HCT116 (cell line): ENCODE results near the gene KRT86. TPM values are rescaled to one million over a fixed set of nuclear protein-coding genes. Genes with fewer than 3 reads are reported as not detected.

ENCODE experiments used
- ATAC-seq: fragments of 200-7000 bp; cut with Tn5 transposase; 2 replicates; pipeline ENCODE4 v1.9.1; 2020; ENCODE audit warnings: mild to moderate bottlenecking, moderate library complexity
- BruUV-seq: library from RNA; stranded (reverse); fragments of 400-500 nt; replicated peaks from 2 replicates; lab custom pipeline; 2021; lab: Mats Ljungman, UMichigan
- CTCF ChIA-PET: fragments of 300-600 bp; sonication (Branson Sonifier 250); formaldehyde crosslinking; loops from one replicate; lab custom pipeline; 2021; ENCODE audit warnings: antibody characterized with exemption; lab: Charles Lee
- POLR2A ChIA-PET: fragments of 300-600, 350-600 bp; sonication (Branson Sonifier 250); formaldehyde crosslinking; loops from one replicate; lab custom pipeline; 2021; ENCODE audit warnings: antibody characterized with exemption; lab: Charles Lee
- RAD21 ChIA-PET, 2 experiments: fragments of 300-600 bp; sonication (Branson Sonifier 250); formaldehyde crosslinking; loops; one replicate each; lab custom pipeline; 2023; ENCODE audit warnings: low total read pairs in 2 of 2; ENCODE audit not compliant: uncharacterized antibody in 2 of 2, unreplicated experiment in 2 of 2, low non-redundant PET in 1 of 2; lab: Charles Lee
- DNase-seq: peaks from one replicate; pipeline ENCODE4 v3.0.0-alpha.2; 2010; ENCODE audit warnings: low read depth, low spot score
- H2AFZ ChIP-seq: fragments of 200-600 bp; shearing (Covaris generic), sonication (generic); 2 replicates; pipeline ENCODE4 v1.6.1; 2017; ENCODE audit warnings: low read depth, mixed run types, mixed read lengths, antibody characterized with exemption, low read length; ENCODE audit not compliant: poor library complexity, severe bottlenecking
- H3K27ac ChIP-seq: 2 replicates; pipeline ENCODE4 v1.5.1; 2012; ENCODE audit warnings: low read depth, low read length
- H3K27me3 ChIP-seq: fragments of 200-600 bp; sonication (generic); 2 replicates; pipeline ENCODE4 v1.6.1; 2016; ENCODE audit warnings: mixed run types, low read length, mixed read lengths; ENCODE audit not compliant: insufficient read depth
- H3K36me3 ChIP-seq, 2 experiments: fragments of 200-500 bp in 1 of 2; fragments of 200-600 bp in 1 of 2; sonication (Bioruptor generic) in 1 of 2; sonication (generic) in 1 of 2; 2 replicates each; pipeline versions ENCODE4 v1.5.1 to v1.6.1; 2014 to 2016; ENCODE audit warnings: low read length in 2 of 2, inconsistent platforms in 1 of 2, mixed read lengths in 1 of 2, mixed run types in 1 of 2; ENCODE audit not compliant: insufficient read depth in 2 of 2, control insufficient read depth in 1 of 2
- H3K4me1 ChIP-seq, 2 experiments: fragments of 200-600 bp in 1 of 2; sonication (generic) in 1 of 2; 2 replicates each; pipeline versions ENCODE4 v1.5.1 to v1.6.1; 2012 to 2017; ENCODE audit warnings: low read length in 2 of 2, inconsistent platforms in 1 of 2, mild to moderate bottlenecking in 1 of 2, mixed read lengths in 1 of 2, mixed run types in 1 of 2, moderate library complexity in 1 of 2; ENCODE audit not compliant: insufficient read depth in 2 of 2, control insufficient read depth in 1 of 2
- H3K4me2 ChIP-seq: fragments of 200-600 bp; sonication (generic); 2 replicates; pipeline ENCODE4 v1.6.1; 2017; ENCODE audit warnings: mixed run types, low read length, mixed read lengths
- H3K4me3 ChIP-seq, 2 experiments: fragments of 200-600 bp in 1 of 2; sonication (generic) in 1 of 2; replicated peaks in 1 of 2; 2 replicates each; pipeline ENCODE4 v1.5.1; 2011 to 2016; ENCODE audit warnings: low read length in 2 of 2, control low read depth in 1 of 2, low read depth in 1 of 2, mild to moderate bottlenecking in 1 of 2, mixed read lengths in 1 of 2, mixed run types in 1 of 2
- H3K79me2 ChIP-seq: fragments of 200-600 bp; sonication (generic); 2 replicates; pipeline ENCODE4 v1.6.1; 2017; ENCODE audit warnings: mild to moderate bottlenecking, mixed run types, low read length, moderate library complexity, mixed read lengths; ENCODE audit not compliant: insufficient read depth
- H3K9ac ChIP-seq: fragments of 200-600 bp; sonication (generic); 2 replicates; pipeline ENCODE4 v1.6.1; 2016; ENCODE audit warnings: low read length, mixed read lengths
- H3K9me2 ChIP-seq: fragments of 200-600 bp; sonication (generic), shearing (Covaris generic); 2 replicates; pipeline ENCODE4 v1.6.1; 2017; ENCODE audit warnings: mixed run types, mild to moderate bottlenecking, moderate library complexity; ENCODE audit not compliant: insufficient read depth
- H3K9me3 ChIP-seq, 2 experiments: fragments of 200-500 bp in 1 of 2; fragments of 200-600 bp in 1 of 2; sonication (Bioruptor generic) in 1 of 2; sonication (generic) in 1 of 2; 2 replicates each; pipeline ENCODE4 v1.6.1; 2014 to 2017; ENCODE audit warnings: low read length in 2 of 2, mixed read lengths in 2 of 2, inconsistent platforms in 1 of 2, low read depth in 1 of 2, mild to moderate bottlenecking in 1 of 2, mixed run types in 1 of 2, moderate library complexity in 1 of 2; ENCODE audit not compliant: control insufficient read depth in 1 of 2, insufficient read depth in 1 of 2
- H4K20me1 ChIP-seq: fragments of 200-600 bp; sonication (generic), shearing (Covaris generic); 2 replicates; pipeline ENCODE4 v1.6.1; 2017; ENCODE audit warnings: mixed run types, mild to moderate bottlenecking, moderate library complexity; ENCODE audit not compliant: insufficient read depth
- CBX3 ChIP-seq: IDR thresholded peaks from 2 replicates; pipeline ENCODE4 v1.6.1; 2012; ENCODE audit warnings: low read depth
- EGR1 ChIP-seq: IDR thresholded peaks from 2 replicates; pipeline ENCODE4 v1.6.1; 2012; ENCODE audit warnings: low read depth
- ELF1 ChIP-seq: IDR thresholded peaks from 2 replicates; pipeline ENCODE4 v1.6.1; 2012; ENCODE audit warnings: low read depth, borderline replicate concordance
- EZH2 ChIP-seq: fragments of 200-600 bp; sonication (generic); IDR thresholded peaks from 2 replicates; pipeline ENCODE4 v1.6.1; 2017; ENCODE audit warnings: antibody characterized with exemption, mixed run types
- EZH2phosphoT487 ChIP-seq: fragments of 200-600 bp; IDR thresholded peaks from 2 replicates; pipeline ENCODE4 v1.6.1; 2018; ENCODE audit warnings: antibody characterized with exemption, borderline replicate concordance
- FOSL1 ChIP-seq: IDR thresholded peaks from 2 replicates; pipeline ENCODE4 v1.6.1; 2012; ENCODE audit warnings: low read depth
- JUND ChIP-seq: IDR thresholded peaks from 2 replicates; pipeline ENCODE4 v1.6.1; 2012
- POLR2A ChIP-seq: IDR thresholded peaks from 2 replicates; pipeline ENCODE4 v1.7.0; 2011; ENCODE audit warnings: borderline replicate concordance; ENCODE audit not compliant: insufficient read depth, insufficient read length; ENCODE audit errors: extremely low read depth
- POLR2AphosphoS5 ChIP-seq: IDR thresholded peaks from 2 replicates; pipeline ENCODE4 v1.6.1; 2011; ENCODE audit warnings: mild to moderate bottlenecking, low read depth, low read length, moderate library complexity
- RAD21 ChIP-seq: IDR thresholded peaks from 2 replicates; pipeline ENCODE4 v1.6.1; 2012; ENCODE audit warnings: low read depth, mild to moderate bottlenecking
- SIN3A ChIP-seq: IDR thresholded peaks from 2 replicates; pipeline ENCODE4 v1.6.1; 2012; ENCODE audit warnings: low read depth
- SP1 ChIP-seq: IDR thresholded peaks from 2 replicates; pipeline ENCODE4 v1.6.1; 2012; ENCODE audit warnings: low read depth
- SRF ChIP-seq: IDR thresholded peaks from 2 replicates; pipeline ENCODE4 v1.6.1; 2012; ENCODE audit warnings: low read depth
- TCF7L2 ChIP-seq: IDR thresholded peaks from 2 replicates; pipeline ENCODE4 v1.7.0; 2011; ENCODE audit warnings: borderline replicate concordance, inconsistent platforms; ENCODE audit not compliant: insufficient read depth, insufficient read length; ENCODE audit errors: extremely low read depth
- YY1 ChIP-seq: IDR thresholded peaks from 2 replicates; pipeline ENCODE4 v1.6.1; 2011; ENCODE audit warnings: low read length, low read depth, moderate library complexity, mild to moderate bottlenecking; ENCODE audit not compliant: insufficient replicate concordance; ENCODE audit errors: extremely low read depth
- ZFX ChIP-seq: fragments of 450-650 bp; IDR thresholded peaks from 2 replicates; pipeline ENCODE4 v1.6.1; 2017
- ZNF274 ChIP-seq: fragments of 200-500 bp; sonication (Bioruptor generic); IDR thresholded peaks from 2 replicates; pipeline ENCODE4 v1.6.1; 2014; ENCODE audit warnings: mild to moderate bottlenecking, low read depth, low read length, inconsistent platforms
- intact Hi-C: fragments of 100-400 bp; cut with micrococcal nuclease; formaldehyde crosslinking; loops from 2 replicates; pipeline ENCODE4 v1.10.0; 2022
- total RNA-seq: library from RNA; stranded (reverse); gene quantifications from one replicate; pipeline ENCODE4 v1.2.1, GENCODE V29; 2021; ENCODE audit not compliant: unreplicated experiment
- TF ChIP-seq, protein P1 (sequence below), 3 experiments: fragments of 200-600 bp in 1 of 3; sonication (generic) in 1 of 3; IDR thresholded peaks in 2 of 3; conservative IDR thresholded peaks in 1 of 3; 2 replicates each; pipeline ENCODE4 v1.5.1; 2012 to 2017; ENCODE audit warnings: low read depth in 2 of 3, low read length in 2 of 3, antibody characterized with exemption in 1 of 3, borderline replicate concordance in 1 of 3, control low read depth in 1 of 3, mild to moderate bottlenecking in 1 of 3, mixed read lengths in 1 of 3, mixed run types in 1 of 3, moderate library complexity in 1 of 3; ENCODE audit not compliant: insufficient read depth in 1 of 3
- TF ChIP-seq, protein P2 (sequence below): IDR thresholded peaks from 2 replicates; pipeline ENCODE4 v1.6.1; 2011; ENCODE audit warnings: mild to moderate bottlenecking, low read length, moderate library complexity; ENCODE audit not compliant: insufficient replicate concordance; ENCODE audit errors: extremely low read depth

Gene KRT86
- total RNA-seq, 1 experiment from 2014 or later, result 1.5 TPM

DNA sequence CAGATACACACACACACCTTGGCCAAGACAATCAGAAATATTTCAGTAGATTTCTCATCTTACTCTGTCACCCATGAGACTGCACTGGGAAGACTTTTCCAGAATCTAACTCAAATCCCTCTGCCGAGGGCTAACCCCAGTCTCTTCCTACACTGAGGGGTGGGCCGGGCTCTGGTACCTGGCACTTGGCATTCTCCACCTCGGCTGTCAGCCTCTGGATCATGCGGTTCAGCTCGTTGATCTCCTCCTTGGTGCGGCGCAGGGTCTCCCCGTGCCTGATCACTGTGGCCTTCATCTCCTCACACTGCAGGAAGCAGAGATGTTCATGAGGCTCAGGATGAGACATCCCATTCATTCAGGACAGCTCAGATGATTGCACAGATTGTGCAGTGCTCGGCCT is 41.8 kb downstream of the KRT86 start:
- Histone ChIP-seq H3K4me1 (peaks cover 0 to 10% of the 10 kb centered on the region in 2 experiments; a peak in 2 of 4 replicates), H4K20me1 (no peaks in the 10 kb centered on the region), H3K4me2 (no peak overlapping the region), H3K27ac (no peak overlapping the region), H3K27me3 (no peaks in the 10 kb centered on the region), H3K9me3 (no peaks in the 10 kb centered on the region), H3K79me2 (no peaks in the 10 kb centered on the region), H3K9ac (no peak overlapping the region), H3K9me2 (no peaks in the 10 kb centered on the region), H2AFZ (no peak overlapping the region), H3K36me3 (no peaks in the 10 kb centered on the region), H3K4me3 (no peak overlapping the region)
- TF ChIP-seq EGR1 (no peak), POLR2A (no peak), CBX3 (no peak), RAD21 (no peak), POLR2AphosphoS5 (no peak), EZH2 (no peak), TCF7L2 (no peak), JUND (no peak), EZH2phosphoT487 (no peak), SP1 (no peak), FOSL1 (no peak), YY1 (no peak), ZFX (no peak), ELF1 (no peak), SIN3A (no peak), SRF (no peak), ZNF274 (no peak)
- TF ChIP-seq, protein P1, sequence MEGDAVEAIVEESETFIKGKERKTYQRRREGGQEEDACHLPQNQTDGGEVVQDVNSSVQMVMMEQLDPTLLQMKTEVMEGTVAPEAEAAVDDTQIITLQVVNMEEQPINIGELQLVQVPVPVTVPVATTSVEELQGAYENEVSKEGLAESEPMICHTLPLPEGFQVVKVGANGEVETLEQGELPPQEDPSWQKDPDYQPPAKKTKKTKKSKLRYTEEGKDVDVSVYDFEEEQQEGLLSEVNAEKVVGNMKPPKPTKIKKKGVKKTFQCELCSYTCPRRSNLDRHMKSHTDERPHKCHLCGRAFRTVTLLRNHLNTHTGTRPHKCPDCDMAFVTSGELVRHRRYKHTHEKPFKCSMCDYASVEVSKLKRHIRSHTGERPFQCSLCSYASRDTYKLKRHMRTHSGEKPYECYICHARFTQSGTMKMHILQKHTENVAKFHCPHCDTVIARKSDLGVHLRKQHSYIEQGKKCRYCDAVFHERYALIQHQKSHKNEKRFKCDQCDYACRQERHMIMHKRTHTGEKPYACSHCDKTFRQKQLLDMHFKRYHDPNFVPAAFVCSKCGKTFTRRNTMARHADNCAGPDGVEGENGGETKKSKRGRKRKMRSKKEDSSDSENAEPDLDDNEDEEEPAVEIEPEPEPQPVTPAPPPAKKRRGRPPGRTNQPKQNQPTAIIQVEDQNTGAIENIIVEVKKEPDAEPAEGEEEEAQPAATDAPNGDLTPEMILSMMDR (IDR thresholded peaks at IDR 0.05 in 2 of 3, conservative IDR thresholded peaks at IDR 0.05 in 1 of 3; ENCODE audit: borderline replicate concordance in 1 of 3, insufficient read depth in 1 of 3, low read depth in 2 of 3, low read length in 2 of 3), result no peak
- TF ChIP-seq, protein P2, sequence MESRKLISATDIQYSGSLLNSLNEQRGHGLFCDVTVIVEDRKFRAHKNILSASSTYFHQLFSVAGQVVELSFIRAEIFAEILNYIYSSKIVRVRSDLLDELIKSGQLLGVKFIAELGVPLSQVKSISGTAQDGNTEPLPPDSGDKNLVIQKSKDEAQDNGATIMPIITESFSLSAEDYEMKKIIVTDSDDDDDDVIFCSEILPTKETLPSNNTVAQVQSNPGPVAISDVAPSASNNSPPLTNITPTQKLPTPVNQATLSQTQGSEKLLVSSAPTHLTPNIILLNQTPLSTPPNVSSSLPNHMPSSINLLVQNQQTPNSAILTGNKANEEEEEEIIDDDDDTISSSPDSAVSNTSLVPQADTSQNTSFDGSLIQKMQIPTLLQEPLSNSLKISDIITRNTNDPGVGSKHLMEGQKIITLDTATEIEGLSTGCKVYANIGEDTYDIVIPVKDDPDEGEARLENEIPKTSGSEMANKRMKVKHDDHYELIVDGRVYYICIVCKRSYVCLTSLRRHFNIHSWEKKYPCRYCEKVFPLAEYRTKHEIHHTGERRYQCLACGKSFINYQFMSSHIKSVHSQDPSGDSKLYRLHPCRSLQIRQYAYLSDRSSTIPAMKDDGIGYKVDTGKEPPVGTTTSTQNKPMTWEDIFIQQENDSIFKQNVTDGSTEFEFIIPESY, result no peak
- ATAC-seq (no peak), DNase-seq (no peak)
- intact Hi-C loops, result no loop called here
- CTCF ChIA-PET, result interaction anchor here (0.7 to 2.1 kb wide), 5 partner anchors 10 to 173 kb away, joined by 3 to 14 read pairs (median 3); no protein-coding TSS in a partner anchor
- no TSS peak for BruUV-seq
- RAD21 ChIA-PET, result no interaction called here
- POLR2A ChIA-PET, result interaction anchor here (0.9 kb wide), 1 partner anchor 37 kb away, joined by 3 read pairs; no protein-coding TSS in a partner anchor
